Measurements from ENCODE around the gene HDAC9.
"Not testable (repeated sequence)": the region's sequence is repeated elsewhere in the genome, so short reads cannot be mapped to it uniquely, and the experiment has no call there.

HDAC9 gene

DNA sequence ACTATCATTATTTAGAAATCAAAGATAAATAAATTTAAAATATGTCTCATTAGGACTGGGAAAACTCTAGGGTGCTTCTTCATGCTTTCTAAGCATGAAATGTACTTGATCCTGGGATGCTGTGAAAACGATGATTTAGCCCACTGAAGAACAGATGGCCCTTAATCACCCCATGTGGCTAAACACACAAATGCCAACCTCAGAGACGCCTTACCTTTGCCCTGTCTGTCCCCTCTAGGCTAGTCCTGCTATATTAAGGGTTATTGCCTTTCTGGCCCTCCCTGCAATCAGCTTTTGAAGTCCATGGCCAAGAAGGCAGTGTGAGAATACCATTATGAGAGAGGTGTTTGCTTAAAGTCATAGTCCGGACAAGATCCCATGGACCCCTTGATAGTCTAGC lies 404.7 kb downstream of the HDAC9 start:
- no peak for DNase-seq (ENCODE audit: low spot score)

DNA sequence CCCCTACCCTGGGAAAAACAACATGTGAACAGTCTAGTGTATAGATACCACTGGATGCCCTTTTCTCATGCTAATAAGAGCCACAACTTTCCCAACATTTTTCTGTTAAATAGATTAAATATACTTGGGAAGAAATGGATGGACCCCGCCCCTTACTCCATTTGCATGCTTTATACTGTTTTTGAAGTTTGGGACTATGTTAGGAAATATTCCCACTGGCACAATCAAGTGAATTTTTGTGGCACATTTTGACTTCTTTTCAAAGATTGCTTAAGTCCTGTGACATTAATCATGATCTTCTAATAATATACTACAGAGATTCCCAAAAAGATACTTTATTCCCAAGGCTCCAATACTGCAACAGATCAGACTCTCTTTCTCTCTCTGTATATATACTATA lies 405.3 kb downstream of the HDAC9 start:
- no peak for DNase-seq (ENCODE audit: low spot score)

DNA sequence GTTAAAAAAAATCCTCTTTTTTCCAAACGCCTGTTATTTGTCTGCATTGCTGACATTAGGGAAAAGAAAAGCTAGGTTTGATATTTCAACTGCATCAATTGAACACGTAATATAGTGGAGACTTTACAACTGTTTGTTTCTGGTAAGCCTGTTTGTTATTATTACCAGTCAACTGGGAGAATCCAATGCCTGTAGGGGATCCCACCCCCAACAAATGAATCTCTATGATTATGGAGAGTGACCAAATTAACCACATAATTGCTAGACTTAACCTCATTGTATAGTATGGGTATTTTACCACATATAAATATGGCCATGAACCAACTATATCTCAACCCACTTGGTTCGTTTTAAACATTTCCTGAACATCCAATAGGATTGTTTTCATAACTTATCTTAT lies 405.8 kb downstream of the HDAC9 start:
- DNase-seq (ENCODE audit: low spot score), result no peak

DNA sequence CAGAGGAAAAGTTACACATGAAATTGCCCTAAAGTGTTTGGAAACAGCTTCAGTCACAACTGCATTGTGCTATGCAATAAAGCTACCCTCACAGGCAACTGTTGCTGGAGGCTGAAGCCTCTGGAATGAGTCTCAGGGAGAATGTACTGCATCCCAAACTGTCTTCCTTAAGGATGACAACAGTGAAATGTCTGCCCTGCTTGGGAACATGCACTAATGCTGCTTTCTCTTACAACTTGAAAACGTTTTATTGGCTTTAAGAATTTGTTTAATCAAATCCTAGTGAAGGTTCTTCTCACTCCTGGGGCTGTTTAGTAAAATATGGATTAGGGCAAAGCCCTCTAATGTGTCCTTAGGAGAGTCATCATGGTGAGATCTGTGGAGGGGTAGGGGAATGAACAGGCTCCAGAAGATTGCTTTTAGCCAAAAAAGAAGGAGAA lies 406.5 kb downstream of the HDAC9 start:
- DNase-seq (ENCODE audit: low spot score), result no peak

DNA sequence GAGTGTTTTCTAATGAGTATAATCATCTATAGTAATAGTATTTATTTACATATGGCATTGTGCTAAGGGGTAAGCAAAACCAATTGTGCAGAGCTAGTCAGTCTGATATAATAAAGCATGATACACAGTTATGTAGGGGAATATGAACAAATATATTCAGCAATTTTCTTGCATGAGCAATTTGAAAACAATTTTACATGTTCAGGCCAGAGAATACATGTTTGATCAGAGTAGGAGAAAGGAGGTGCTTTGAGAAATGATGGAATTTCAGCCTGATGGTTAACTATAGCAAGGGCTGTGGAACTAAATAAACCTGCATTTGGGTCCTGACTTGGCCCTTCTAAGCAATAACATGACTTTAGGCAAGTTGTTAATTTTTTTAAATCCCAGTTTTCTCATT lies 407.3 kb downstream of the HDAC9 start:
- no peak for DNase-seq (ENCODE audit: low spot score)

DNA sequence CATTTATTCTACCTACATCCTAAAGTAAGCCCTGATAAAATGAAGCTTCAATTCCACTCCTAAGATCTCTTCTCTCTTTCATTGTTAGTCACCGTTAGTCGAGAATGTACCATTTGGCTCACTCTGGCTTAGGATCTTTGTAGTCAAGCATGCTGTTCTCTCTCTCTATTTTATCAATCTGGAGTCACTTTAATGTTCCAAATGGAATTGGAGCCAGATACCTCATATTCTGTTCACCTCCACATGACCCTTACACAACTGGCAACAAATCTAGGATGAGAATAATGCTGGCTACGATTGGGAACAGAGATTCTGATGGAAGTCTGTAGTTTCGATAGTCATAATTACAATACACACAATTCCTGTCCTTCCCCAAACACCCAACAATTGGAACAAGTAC lies 408.1 kb downstream of the HDAC9 start:
- no peak for DNase-seq (ENCODE audit: low spot score)

DNA sequence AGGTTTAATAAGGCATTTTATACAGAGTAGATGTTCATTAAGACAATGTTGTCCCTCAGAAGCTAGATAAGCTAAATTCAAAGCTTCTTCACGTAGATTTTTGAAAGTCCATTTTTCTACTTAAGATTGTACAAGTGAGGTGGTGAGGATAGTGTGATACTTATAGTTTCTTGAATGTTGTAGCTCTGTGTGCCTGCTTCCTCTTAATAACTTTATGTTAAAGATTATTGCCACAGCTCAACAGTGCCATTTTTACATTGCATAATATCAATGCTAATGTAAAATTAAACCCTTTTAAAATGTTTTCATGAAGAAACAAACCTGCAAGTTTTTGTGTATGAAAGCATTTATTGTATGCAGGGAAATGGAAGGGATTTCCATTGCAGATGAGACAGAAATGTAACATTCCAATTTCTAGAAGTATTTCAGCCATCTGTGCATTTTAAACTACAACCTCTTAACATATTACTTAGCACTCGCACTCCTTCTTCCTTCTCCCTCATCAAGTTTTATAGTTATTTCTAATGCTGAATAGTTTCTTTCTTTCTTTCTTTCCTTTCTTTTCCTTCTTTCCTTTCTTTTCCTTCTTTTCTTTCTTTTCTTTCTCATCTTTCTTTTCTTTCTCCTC lies 409.9 kb downstream of the HDAC9 start:
- DNase-seq (ENCODE audit: low spot score), result no peak

DNA sequence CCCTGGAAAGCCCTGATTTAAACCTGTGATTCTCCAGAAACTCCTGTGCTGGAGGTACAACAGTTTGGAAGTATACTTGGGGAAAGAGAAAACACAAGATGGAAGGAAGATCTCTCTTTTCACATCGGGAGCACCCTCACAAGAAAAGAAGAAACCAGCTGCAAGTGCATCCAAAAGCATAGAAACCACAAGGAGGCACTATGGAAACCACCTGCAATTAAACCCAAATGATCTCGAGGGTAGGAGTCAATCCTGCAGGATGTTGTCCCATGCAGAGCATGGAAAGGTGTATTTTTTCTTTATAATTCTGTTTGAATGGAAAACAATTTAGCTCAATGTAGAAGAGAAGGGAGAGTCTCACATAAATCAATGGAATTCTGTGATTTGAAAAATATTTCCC lies 411.4 kb downstream of the HDAC9 start:
- no peak for DNase-seq (ENCODE audit: low spot score)

DNA sequence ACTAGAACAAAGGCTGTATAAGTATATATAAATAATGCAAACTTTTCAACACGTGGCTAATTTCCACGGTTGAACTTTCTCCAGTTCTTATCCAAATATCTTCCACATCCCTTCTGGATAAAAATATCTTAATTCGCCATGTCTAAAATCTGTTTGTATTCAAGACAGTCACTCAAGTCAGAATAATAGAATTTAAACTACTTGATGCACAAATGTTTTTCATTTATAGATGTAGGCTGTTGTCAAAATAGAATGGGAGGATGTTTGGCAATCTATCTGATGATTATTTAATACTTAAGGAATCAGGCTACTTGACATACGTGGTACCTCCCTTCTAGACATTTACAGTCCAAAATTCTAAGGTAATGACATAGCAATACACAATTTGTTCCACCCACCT lies 417.6 kb downstream of the HDAC9 start:
- no peak for DNase-seq (ENCODE audit: low spot score)

DNA sequence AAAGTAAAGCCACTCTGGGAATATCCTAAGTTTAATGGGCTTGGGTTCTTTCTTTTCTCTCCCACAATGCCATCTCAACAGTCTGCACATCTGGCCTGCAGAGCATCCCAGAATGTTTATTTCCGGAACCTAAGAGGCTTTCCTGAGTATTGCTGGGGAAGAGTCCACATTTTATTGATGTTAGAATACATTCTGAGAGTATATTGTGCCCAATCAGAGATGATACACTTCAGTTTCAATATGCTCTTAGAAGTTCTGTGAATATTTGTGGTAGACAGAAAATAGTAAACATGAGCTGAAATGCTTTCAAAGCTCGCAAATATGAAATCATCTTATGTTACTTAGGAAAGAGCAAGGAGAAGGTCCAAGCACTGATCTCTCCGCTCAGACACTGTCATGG lies 421.3 kb downstream of the HDAC9 start:
- DNase-seq (ENCODE audit: low spot score), result no peak

DNA sequence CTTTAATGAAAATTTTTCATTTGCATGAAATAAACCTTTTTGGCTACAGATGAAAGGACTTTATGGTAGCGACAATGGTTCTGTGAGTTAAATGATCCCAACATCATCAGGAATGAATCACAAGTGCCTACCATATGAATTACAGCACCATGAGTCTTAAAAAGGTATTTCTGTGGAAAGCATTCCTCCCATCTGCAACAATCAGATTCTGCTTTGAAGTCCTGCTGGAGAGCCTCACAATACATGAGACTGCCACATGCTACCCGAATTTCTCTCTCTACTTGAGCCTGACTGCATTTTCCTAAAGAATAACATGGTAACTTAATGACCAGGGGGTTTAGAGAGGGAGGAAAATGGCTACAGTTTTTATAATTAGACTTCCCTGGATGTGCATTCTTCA lies 431.6 kb downstream of the HDAC9 start:
- peak; percentile 18 for DNase-seq (ENCODE audit: low spot score)

DNA sequence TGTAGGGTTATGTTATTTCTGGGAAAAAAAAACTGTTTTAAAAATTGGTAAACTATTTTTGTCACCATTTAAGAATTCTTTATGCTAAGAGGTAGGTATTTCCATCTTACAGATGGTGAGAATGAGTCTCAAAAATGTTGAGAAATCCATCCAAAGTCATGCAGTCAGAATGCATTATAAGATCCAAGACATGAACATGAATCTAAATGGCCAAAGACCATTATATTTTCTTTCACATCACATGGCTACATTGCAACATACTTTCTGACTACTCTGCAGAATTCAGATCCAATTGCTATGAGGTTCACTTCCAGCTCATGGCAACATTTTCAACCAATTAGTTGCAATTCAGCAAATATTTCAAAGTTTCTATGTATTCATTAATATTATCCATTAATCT lies 440.7 kb downstream of the HDAC9 start:
- DNase-seq (ENCODE audit: low spot score), result no peak

DNA sequence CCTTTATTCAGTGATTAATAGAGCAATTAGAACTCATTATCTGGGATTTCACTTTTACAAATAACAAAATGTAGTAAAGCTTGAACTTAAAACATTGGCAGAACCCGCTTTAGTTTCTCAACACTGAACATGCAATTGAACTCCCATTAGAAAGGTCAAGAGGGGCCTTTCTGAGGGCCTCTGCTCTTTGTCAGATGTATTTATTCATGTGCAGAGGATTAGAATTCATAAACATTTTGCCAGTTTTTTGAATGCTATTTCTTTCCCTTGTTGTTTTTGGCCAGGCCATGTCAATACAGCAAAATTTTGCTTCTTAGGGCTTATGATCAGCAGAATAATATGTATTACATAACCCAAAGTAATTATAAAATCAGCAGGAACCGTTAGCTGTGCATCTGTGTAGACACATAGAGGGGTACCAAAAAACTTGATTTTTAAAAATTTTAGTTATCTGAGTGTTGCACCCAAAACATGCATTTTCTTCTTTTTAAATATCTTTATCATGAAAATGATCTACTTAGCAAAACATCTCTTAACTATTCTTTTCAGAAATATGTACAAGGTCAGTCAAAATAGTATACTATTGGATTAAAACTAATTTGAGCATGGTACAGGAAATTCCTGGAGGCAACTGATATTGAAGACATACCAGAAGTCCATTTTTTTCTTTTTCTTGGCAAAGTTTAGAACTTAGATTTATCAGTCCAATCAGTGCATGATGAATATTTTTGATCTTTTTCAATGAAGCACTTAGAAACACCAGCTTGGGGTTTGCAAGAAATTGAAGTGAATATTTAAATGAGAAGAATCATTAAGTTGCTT lies 444.4 kb downstream of the HDAC9 start:
- no peak for DNase-seq (ENCODE audit: low spot score)

DNA sequence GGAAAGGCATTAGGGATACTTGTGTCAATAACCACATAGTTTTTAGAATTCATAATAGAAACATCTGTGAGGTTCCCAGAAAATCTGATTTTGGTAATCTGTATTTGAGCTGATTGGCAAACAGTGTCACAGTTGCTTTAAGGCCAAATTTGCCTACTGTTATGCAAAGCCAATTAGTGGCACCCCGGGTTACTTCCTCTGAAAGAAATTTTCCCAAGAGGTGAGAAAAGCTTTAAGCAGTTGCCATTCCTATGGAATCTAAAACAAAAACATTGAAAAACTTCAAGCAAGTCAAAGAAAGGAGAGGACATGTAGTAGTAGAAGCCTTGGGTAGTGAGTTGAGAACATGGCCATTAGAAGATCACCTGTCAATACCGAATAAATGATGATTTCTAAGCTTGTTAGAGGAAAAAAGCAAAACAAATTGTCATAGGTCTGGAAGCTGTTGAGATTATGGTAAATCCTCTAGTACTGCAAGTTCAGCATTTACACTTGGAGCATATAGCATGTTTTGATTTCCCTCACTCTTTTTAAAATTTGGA lies 445.1 kb downstream of the HDAC9 start:
- no peak for DNase-seq (ENCODE audit: low spot score)

DNA sequence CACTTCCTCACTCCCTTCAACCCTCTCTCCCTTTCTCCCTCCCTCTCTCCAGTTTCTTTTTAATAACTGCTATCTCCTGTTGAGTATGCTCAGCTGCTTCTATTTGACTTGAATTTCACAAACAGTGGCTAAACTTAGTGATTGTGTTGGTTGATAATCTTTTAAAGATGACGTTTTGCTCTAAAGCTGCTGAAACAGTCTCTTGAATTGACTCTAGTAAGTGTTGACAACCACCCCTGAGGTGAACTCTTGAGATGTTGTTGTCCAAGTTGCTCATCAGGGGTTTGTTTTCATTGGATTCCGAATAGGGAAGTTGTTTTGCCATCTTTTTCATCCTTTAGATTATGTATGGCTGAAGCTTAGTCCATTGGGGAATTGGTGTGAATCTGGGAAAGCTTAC lies 445.7 kb downstream of the HDAC9 start:
- DNase-seq (ENCODE audit: low spot score), result no peak

DNA sequence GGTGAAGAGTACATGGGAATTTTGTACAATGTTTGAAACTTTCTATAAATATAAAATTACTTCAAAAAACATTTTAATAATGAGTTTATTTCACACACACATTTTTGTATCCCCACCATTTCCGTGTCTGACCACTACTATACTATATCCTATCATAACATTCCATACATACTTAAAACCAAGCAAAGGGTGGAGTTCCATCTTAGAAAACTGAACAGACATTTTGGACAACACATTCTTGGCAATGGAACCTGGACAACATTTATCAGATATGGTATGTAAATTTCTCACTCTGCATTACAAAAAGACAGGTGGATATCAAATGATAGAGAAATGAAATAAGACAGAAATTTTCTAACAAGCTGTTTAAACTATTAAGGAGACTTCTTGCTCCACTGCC lies 453.0 kb downstream of the HDAC9 start:
- DNase-seq (ENCODE audit: low spot score), result no peak

DNA sequence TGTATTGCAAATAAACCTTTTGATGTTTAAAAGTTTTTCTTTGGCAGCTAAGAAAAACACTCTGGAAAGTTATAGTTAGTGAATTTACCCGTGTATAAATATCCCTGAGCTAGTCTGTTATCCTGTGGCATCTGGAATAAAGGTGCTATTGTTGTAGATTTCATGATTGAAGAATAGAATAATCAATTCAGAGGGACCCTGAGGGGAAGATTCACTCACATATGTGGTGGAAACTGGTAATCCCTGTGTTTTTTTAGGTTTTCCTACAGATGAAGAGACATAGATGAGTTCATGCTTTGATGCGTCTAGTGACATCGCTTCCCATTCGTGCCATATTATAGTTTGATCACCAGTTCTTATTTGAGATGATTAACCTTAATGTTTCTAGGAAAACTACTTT lies 457.3 kb downstream of the HDAC9 start:
- DNase-seq (ENCODE audit: low spot score), result no peak

DNA sequence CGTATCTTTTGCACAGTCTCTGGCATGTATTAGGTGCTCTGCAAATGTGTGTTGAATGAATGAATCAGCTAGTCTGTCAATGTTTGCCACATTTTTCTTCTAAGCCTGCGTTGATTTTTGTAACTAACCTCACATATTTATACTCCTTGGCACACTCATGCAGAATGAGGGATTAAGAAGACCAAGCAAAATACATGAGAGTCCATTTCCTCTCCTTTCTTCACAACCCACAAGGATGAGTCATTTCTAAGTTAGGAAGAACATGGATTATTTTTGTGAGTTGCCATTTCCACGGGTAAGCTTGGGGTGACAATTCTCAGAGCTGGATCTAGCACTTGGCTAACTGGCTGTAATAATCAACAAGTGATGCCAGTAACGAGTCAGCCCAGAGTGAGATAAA lies 463.1 kb downstream of the HDAC9 start:
- no peak for DNase-seq (ENCODE audit: low spot score)

DNA sequence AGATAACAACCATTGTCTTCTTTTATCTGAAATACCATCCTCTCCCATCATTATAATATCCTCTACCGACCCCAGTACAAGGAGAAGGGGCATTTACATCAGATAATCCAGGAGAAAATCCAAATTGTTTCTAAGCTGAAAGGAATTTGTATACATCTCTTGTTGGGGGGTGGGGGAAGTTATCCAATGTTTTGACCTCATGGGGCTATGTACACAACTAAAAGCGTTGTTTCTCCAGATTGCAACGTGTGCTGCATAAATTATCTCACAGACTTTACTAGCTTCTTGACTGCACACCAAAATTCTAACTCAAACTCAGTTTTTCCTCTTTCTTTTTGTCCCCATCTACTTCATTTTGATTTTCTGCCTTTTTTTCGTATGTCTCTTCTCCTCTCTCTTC lies 465.2 kb downstream of the HDAC9 start:
- DNase-seq (ENCODE audit: low spot score), result no peak

DNA sequence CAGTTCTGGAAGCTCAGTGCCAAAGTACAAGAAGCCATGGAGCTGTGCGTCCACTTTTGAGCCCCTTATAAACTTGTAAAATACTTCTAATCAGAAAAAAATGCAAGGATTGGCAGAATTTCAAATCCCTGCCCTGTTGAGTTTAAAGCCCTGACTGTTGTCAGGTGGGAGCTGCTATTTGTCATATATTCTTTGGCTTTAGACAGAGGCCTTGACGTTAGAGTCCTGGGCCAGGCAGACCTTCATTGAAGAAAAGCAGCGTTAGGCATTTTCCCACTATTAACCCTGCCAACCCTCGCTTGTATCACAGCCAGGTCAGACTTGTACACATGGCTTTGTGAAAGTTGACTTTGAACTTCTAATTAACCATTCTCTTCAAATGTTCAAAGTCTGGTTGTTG lies 466.5 kb downstream of the HDAC9 start:
- no peak for DNase-seq (ENCODE audit: low spot score)

DNA sequence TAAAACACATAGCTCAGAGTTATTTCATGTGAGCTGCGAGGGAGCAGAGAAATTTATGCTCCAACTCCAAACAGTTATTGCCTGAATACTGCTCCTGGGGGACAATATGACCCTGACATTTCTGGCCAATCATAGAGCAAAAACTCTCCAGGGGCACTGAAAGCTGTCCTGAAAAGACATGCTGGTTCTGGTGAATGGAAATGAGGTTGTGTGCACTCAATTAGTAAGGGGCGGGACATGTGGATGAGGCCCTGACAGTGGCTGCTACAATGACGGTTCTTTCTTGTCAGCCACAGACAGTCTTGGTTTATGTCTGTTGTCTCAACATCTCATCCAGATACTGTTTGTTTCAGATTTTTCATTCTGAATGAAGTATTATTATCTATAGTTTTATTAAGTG lies 470.1 kb downstream of the HDAC9 start:
- DNase-seq (ENCODE audit: low spot score), result no peak

DNA sequence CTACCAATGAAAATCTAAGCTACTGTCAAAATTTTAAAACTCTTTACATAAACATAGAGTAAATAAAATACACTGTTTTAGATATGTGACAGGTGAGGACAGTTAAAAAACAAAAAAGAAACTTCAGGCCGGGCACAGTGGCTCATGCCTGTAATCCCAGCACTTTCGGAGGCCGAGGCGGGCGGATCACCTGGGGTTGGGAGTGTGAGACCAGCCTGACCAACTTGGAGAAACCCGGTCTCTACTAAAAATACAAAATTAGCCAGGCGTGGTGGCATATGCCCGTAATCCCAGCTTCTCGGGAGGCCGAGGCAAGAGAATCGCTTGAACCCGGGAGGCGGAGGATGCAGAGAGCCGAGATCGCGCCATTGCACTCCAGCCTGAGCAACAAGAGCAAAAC lies 472.2 kb downstream of the HDAC9 start:
- DNase-seq (ENCODE audit: low spot score), result not testable (repeated sequence)

DNA sequence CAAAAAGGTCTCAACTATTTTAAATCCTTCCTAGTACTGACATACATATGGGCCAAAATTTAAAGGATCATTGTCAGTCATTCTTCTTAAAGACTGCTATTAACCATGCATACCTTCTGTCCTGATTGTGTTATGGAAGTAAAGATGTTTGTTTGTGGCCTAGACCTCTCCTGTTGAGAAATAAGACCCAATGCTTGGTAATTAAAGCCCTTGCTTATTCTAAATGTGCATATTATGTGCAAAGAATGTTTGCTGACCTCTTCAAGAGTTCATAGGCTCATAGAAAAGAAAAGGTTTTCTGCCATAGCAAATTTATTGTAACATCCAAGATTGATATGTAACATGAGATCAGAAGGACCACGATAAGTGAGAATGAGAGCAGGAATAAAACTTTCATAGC lies 476.3 kb downstream of the HDAC9 start:
- DNase-seq (ENCODE audit: low spot score), result no peak

DNA sequence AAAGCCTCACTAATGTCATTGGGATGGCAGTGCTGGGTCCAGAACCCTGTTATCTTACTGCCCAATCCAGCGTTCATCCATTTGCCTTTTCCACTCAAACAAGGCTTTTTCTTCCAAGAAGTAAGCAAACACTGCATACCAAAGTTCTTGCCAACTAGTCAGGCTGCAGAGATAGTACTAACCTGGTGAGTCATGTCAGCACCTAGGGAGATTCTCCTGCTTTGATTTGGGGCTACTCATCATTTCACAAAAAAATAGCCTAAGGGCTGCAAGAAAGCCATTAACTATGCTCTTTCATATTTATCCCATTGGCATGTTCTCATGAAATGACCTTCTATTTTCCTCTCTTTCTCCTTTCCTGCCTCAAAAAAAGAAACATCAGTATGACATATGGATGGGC lies 479.3 kb downstream of the HDAC9 start:
- no peak for DNase-seq (ENCODE audit: low spot score)

All from SW480 (cell line).